Keratinocyte (primary cell): ENCODE measurements around the gene SLC1A5. TPM values are rescaled to one million over a fixed set of nuclear protein-coding genes. Genes with fewer than 3 reads are reported as not detected.

Experiments used
- DNase-seq: peaks from one replicate; pipeline ENCODE4 v3.0.0-alpha.2; 2011; ENCODE audit warnings: low read depth, missing footprints, low spot score
- FAIRE-seq: peaks from 2 replicates; lab custom pipeline; 2011; peaks lifted over from hg19 to GRCh38; lab: Jason Lieb, UNC
- H2AFZ ChIP-seq: 2 replicates; pipeline ENCODE4 v1.6.0; 2012; ENCODE audit warnings: low read length, control low read depth, inconsistent platforms; ENCODE audit not compliant: control insufficient read depth
- H3K27ac ChIP-seq: 2 replicates; pipeline ENCODE4 v1.5.1; 2011; ENCODE audit warnings: low read length; ENCODE audit not compliant: control insufficient read depth, insufficient read depth
- H3K27me3 ChIP-seq: 3 replicates; pipeline ENCODE4 v1.6.0; 2011; ENCODE audit warnings: low read length; ENCODE audit not compliant: control insufficient read depth, insufficient read depth; ENCODE audit errors: extremely low read depth
- H3K36me3 ChIP-seq, 2 experiments: 2 replicates in 1 of 2; 3 replicates in 1 of 2; pipeline ENCODE4 v1.5.1; 2011; ENCODE audit warnings: low read length in 2 of 2, mild to moderate bottlenecking in 1 of 2; ENCODE audit not compliant: control insufficient read depth in 2 of 2, insufficient read depth in 2 of 2; ENCODE audit errors: extremely low read depth in 1 of 2
- H3K4me1 ChIP-seq: 3 replicates; pipeline ENCODE4 v1.5.1; 2011; ENCODE audit warnings: low read length; ENCODE audit not compliant: control insufficient read depth, insufficient read depth; ENCODE audit errors: extremely low read depth
- H3K4me2 ChIP-seq: 3 replicates; pipeline ENCODE4 v1.6.0; 2011; ENCODE audit warnings: low read depth, low read length; ENCODE audit not compliant: control insufficient read depth, insufficient read depth; ENCODE audit errors: extremely low read depth
- H3K4me3 ChIP-seq, 3 experiments: fragments of 200-600 bp in 1 of 3; sonication (generic) in 1 of 3; 2 replicates in 2 of 3; 3 replicates in 1 of 3; pipeline ENCODE4 v1.5.1; 2011 to 2016; ENCODE audit warnings: low read length in 3 of 3, mild to moderate bottlenecking in 3 of 3, control low read depth in 2 of 3, inconsistent platforms in 1 of 3, low read depth in 1 of 3, mixed read lengths in 1 of 3, mixed run types in 1 of 3, moderate library complexity in 1 of 3; ENCODE audit not compliant: control insufficient read depth in 2 of 3, insufficient read depth in 2 of 3; ENCODE audit errors: extremely low read depth in 1 of 3
- H3K79me2 ChIP-seq: 2 replicates; pipeline ENCODE4 v1.6.0; 2012; ENCODE audit warnings: low read length; ENCODE audit not compliant: control insufficient read depth, insufficient read depth
- H3K9ac ChIP-seq: 3 replicates; pipeline ENCODE4 v1.6.0; 2011; ENCODE audit warnings: low read length; ENCODE audit not compliant: control insufficient read depth, insufficient read depth; ENCODE audit errors: extremely low read depth
- H3K9me1 ChIP-seq: 3 replicates; pipeline ENCODE4 v1.6.0; 2011; ENCODE audit warnings: low read length; ENCODE audit not compliant: control insufficient read depth, insufficient read depth; ENCODE audit errors: extremely low read depth
- H3K9me3 ChIP-seq: 2 replicates; pipeline ENCODE4 v1.5.1; 2012; ENCODE audit warnings: low read depth, low read length; ENCODE audit not compliant: control insufficient read depth
- H4K20me1 ChIP-seq: 3 replicates; pipeline ENCODE4 v1.6.0; 2011; ENCODE audit warnings: low read length; ENCODE audit not compliant: control insufficient read depth, insufficient read depth; ENCODE audit errors: extremely low read depth
- EZH2 ChIP-seq: IDR thresholded peaks from one replicate; pipeline ENCODE4 v1.6.1; 2012; ENCODE audit warnings: inconsistent platforms, mild to moderate bottlenecking, low read length, moderate library complexity
- dilution Hi-C: fragments of 300-500 bp; cut with MboI; formaldehyde crosslinking; loops from one replicate; pipeline ENCODE4 v1.7.0; 2020; ENCODE audit warnings: low sequenced_read_pairs; ENCODE audit not compliant: extremely low pct_ligation_motif_present
- polyA plus RNA-seq, 5 experiments: library from polyadenylated mRNA; depleted of rRNA in 3 of 5; stranded (reverse) in 3 of 5; stranded (forward) in 1 of 5; unstranded in 1 of 5; fragments of >200 nt; gene quantifications; 1 replicate in 1 of 5; 2 replicates in 3 of 5; 3 replicates in 1 of 5; pipeline versions ENCODE4 v1.2.1 to v1.2.3, GENCODE V29; 2011 to 2012; ENCODE audit warnings: missing spikeins in 2 of 5, low read depth in 1 of 5, low replicate concordance in 1 of 5
- TF ChIP-seq, protein P1 (sequence below), 3 experiments: IDR thresholded peaks in 1 of 3; conservative IDR thresholded peaks in 1 of 3; optimal IDR thresholded peaks in 1 of 3; 2 replicates in 2 of 3; 3 replicates in 1 of 3; pipeline versions ENCODE3 to v1.5.1; 2011; ENCODE audit warnings: low read length in 3 of 3, mild to moderate bottlenecking in 3 of 3, moderate library complexity in 2 of 3, control low read depth in 1 of 3, inconsistent platforms in 1 of 3; ENCODE audit not compliant: insufficient read depth in 2 of 3; ENCODE audit errors: extremely low read depth in 1 of 3

SLC1A5 gene
- polyA plus RNA-seq, 1 donor (not counting 4 experiments of a cell fraction or from before 2014, with no cell fraction given): 90.4 TPM

- H3K9me1 ChIP-seq: no peaks in the 10 kb centered on the region
- no peak overlapping the region for H3K27ac ChIP-seq
- peaks cover 13% of the 10 kb centered on the region for H3K4me1 ChIP-seq
- no peak for FAIRE-seq
- H4K20me1 ChIP-seq: no peaks in the 10 kb centered on the region
- no peaks in the 10 kb centered on the region for H3K79me2 ChIP-seq
- no peak overlapping the region for H3K4me2 ChIP-seq
- dilution Hi-C loops: no loop called here
- DNase-seq: no peak
- no peaks in the 10 kb centered on the region for H3K27me3 ChIP-seq
- no peak for TF ChIP-seq EZH2
- TF ChIP-seq, protein P1, sequence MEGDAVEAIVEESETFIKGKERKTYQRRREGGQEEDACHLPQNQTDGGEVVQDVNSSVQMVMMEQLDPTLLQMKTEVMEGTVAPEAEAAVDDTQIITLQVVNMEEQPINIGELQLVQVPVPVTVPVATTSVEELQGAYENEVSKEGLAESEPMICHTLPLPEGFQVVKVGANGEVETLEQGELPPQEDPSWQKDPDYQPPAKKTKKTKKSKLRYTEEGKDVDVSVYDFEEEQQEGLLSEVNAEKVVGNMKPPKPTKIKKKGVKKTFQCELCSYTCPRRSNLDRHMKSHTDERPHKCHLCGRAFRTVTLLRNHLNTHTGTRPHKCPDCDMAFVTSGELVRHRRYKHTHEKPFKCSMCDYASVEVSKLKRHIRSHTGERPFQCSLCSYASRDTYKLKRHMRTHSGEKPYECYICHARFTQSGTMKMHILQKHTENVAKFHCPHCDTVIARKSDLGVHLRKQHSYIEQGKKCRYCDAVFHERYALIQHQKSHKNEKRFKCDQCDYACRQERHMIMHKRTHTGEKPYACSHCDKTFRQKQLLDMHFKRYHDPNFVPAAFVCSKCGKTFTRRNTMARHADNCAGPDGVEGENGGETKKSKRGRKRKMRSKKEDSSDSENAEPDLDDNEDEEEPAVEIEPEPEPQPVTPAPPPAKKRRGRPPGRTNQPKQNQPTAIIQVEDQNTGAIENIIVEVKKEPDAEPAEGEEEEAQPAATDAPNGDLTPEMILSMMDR (optimal IDR thresholded peaks at IDR 0.05 in 1 of 3, IDR thresholded peaks at IDR 0.05 in 1 of 3, conservative IDR thresholded peaks at IDR 0.05 in 1 of 3; ENCODE audit: extremely low read depth in 1 of 3, insufficient read depth in 2 of 3, low read length in 3 of 3): no peak
- no peak overlapping the region for H3K9ac ChIP-seq
- H2AFZ ChIP-seq: no peak overlapping the region
- peaks cover 4 to 5% of the 10 kb centered on the region in 2 experiments for H3K36me3 ChIP-seq
- no peaks in the 10 kb centered on the region for H3K9me3 ChIP-seq
- no peak overlapping the region for H3K4me3 ChIP-seq
Measured at GRCh38 chr19:46756544-46756888, 31.9 kb downstream of the SLC1A5 start.

DNA sequence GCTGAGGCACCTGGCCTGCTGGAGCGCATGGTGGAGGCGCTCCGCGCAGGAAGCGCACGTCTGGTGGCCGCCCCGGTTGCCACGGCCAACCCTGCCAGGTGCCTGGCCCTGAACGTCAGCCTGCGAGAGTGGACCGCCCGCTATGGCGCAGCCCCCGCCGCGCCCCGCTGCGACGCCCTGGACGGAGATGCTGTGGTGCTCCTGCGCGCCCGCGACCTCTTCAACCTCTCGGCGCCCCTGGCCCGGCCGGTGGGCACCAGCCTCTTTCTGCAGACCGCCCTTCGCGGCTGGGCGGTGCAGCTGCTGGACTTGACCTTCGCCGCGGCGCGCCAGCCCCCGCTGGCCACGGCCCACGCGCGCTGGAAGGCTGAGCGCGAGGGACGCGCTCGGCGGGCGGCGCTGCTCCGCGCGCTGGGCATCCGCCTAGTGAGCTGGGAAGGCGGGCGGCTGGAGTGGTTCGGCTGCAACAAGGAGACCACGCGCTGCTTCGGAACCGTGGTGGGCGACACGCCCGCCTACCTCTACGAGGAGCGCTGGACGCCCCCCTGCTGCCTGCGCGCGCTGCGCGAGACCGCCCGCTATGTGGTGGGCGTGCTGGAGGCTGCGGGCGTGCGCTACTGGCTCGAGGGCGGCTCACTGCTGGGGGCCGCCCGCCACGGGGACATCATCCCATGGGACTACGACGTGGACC lies 32.4 kb downstream of the SLC1A5 start:
- Histone ChIP-seq H3K27me3 (no peaks in the 10 kb centered on the region), H2AFZ (no peak overlapping the region), H3K36me3 (peaks cover 4 to 5% of the 10 kb centered on the region in 2 experiments), H3K9me3 (no peaks in the 10 kb centered on the region), H3K27ac (no peak overlapping the region), H3K9ac (no peak overlapping the region), H3K79me2 (no peaks in the 10 kb centered on the region), H3K4me1 (peaks cover 12% of the 10 kb centered on the region), H4K20me1 (no peaks in the 10 kb centered on the region), H3K4me3 (no peak overlapping the region), H3K9me1 (no peaks in the 10 kb centered on the region), H3K4me2 (no peak overlapping the region)
- DNase-seq (no peak), FAIRE-seq (no peak)
- TF ChIP-seq, protein P1 (optimal IDR thresholded peaks at IDR 0.05 in 1 of 3, IDR thresholded peaks at IDR 0.05 in 1 of 3, conservative IDR thresholded peaks at IDR 0.05 in 1 of 3; ENCODE audit: extremely low read depth in 1 of 3, insufficient read depth in 2 of 3, low read length in 3 of 3): no peak
- dilution Hi-C loops: no loop called here
